Activated B cell treated with CpG ODN at 0.5 μM for 24 hours (primary cell): ENCODE data around the gene KLK13. TPM values are rescaled to one million over a fixed set of nuclear protein-coding genes. Genes with fewer than 3 reads are reported as not detected.

Experiments
- ATAC-seq: fragments of 200-7000 bp; cut with Tn5 transposase; one replicate; pipeline ENCODE4 v1.10.0; 2021; ENCODE audit warnings: low read depth, mild to moderate bottlenecking, moderate library complexity
- CTCF ChIA-PET: fragments of 350-600 bp; sonication (Branson Sonifier 250); formaldehyde crosslinking; loops from one replicate; lab custom pipeline; 2021; ENCODE audit warnings: antibody characterized with exemption; lab: Charles Lee
- POLR2A ChIA-PET: fragments of 350-600 bp; sonication (Branson Sonifier 250); formaldehyde crosslinking; loops from one replicate; lab custom pipeline; 2021; ENCODE audit warnings: antibody characterized with exemption; lab: Charles Lee
- DNase-seq: peaks from one replicate; pipeline ENCODE4 v3.0.0; 2022
- H3K27ac Mint-ChIP-seq: one replicate; pipeline ENCODE4 v1.8.0; 2020; ENCODE audit warnings: mixed read lengths
- H3K27me3 Mint-ChIP-seq: one replicate; pipeline ENCODE4 v1.8.0; 2021; ENCODE audit warnings: mixed read lengths
- H3K36me3 Mint-ChIP-seq: one replicate; pipeline ENCODE4 v1.8.0; 2021; ENCODE audit warnings: low read depth, mixed read lengths
- H3K4me1 Mint-ChIP-seq: one replicate; pipeline ENCODE4 v1.8.0; 2021; ENCODE audit warnings: mixed read lengths
- H3K4me3 Mint-ChIP-seq: one replicate; pipeline ENCODE4 v1.8.0; 2020; ENCODE audit warnings: mild to moderate bottlenecking, mixed read lengths
- H3K9me3 Mint-ChIP-seq: one replicate; pipeline ENCODE4 v1.8.0; 2020; ENCODE audit warnings: mixed read lengths
- CTCF ChIP-seq: fragments of 200-600 bp; IDR thresholded peaks from one replicate; pipeline ENCODE4 v1.8.0; 2022; ENCODE audit warnings: antibody characterized with exemption, mild to moderate bottlenecking
- intact Hi-C: fragments of 100-400 bp; cut with micrococcal nuclease; formaldehyde crosslinking; loops from one replicate; pipeline ENCODE4 v1.15.1; 2024
- total RNA-seq: library from RNA; stranded (reverse); gene quantifications from 2 replicates; pipeline ENCODE4 v1.2.3, GENCODE V29; 2022

The KLK13 gene
- total RNA-seq, 1 donor from 2014 or later, result not detected

DNA sequence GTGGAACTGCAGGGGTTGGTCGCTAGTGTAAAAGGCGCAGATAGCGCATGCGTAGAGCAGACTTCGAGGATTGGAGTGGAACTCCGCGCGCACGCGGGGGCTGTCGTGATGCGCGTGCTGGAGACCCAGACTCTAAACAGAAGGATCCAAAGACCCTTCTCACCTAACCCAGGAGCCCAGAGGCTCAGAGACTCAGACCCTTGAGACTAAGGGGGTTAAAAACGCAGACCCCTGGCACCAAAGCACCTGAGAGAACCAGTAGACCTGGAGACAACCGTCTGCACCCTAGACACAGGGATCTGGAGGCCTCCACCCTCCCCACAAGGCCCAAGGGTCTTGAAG lies 43.9 kb upstream of the KLK13 start:
- Mint-ChIP-seq H3K4me3 (peak overlapping the region; percentile 93), H3K9me3 (no peaks in the 10 kb centered on the region), H3K27ac (peak overlapping the region; percentile 96), H3K4me1 (peaks cover 28% of the 10 kb centered on the region), H3K36me3 (peaks cover 28% of the 10 kb centered on the region), H3K27me3 (peaks cover 2% of the 10 kb centered on the region)
- ATAC-seq (peak; percentile 32), DNase-seq (no peak)
- no peak for TF ChIP-seq CTCF
- ChIA-PET POLR2A (interaction anchor here (0.6 kb wide), 1 partner anchor 14 kb away, joined by 8 read pairs; no protein-coding TSS in a partner anchor), CTCF (no interaction called here)
- intact Hi-C loops, result loop anchor here (1.0 to 10.0 kb wide), 3 partner anchors 486 to 764 kb away; partner anchors contain the start of gene JOSD2

DNA sequence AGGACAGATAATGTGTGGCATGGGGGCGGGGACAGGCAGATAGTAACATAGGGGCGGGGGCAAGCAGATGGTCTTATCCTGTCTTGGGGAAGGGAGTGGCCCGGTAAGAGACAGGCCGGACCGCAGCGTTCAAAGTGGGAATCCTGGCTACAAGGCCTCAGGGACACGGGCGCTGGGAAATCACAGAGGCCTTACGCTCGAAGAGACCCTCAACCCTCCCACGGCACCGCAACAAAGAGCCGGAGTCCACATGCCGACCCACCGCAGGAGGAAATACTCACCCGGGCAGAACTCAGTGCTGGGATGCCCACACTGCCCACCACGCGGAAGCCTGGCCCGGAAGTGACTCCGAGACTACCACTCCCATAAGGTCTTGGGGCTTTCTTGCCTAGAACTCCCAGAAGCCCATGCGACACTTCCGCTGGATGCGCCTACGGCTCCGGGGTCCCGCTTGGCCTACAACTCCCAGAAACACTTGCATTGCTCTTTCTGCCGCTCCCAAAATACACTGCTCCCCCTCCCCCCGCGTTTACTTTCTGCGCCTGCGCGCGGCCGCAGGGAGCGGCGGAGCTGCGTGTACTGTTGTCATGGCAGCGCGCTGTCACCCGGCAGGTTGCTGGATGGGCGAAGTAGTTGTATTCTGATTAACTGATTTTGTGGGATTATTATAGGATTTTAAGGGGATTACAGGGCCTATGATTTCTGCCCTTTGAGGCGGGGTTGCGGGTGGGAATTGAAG lies 43.3 kb upstream of the KLK13 start, which contains the start of gene CTU1:
Gene CTU1 (minus strand): TSS at position 344 of the 739 bp plus-strand sequence. CDS start 3,840 bp downstream, outside the sequence.
- Mint-ChIP-seq H3K4me1 (peaks cover 29% of the 10 kb centered on the region), H3K27ac (peak within 1 kb of the TSS; percentile 96), H3K36me3 (peaks cover 34% of the 10 kb centered on the region), H3K4me3 (peak within 1 kb of the TSS; percentile 93), H3K9me3 (no peaks in the 10 kb centered on the region), H3K27me3 (peaks cover 2% of the 10 kb centered on the region)
- peak; percentile 93 for DNase-seq
- no peak for TF ChIP-seq CTCF
- peak; percentile 97 for ATAC-seq
- ChIA-PET CTCF (no interaction called here), POLR2A (interaction anchor here (0.6 kb wide), 1 partner anchor 14 kb away, joined by 8 read pairs; no protein-coding TSS in a partner anchor)
- intact Hi-C loops, result loop anchor here (1.0 to 10.0 kb wide), 3 partner anchors 486 to 763 kb away; partner anchors contain the start of gene JOSD2

DNA sequence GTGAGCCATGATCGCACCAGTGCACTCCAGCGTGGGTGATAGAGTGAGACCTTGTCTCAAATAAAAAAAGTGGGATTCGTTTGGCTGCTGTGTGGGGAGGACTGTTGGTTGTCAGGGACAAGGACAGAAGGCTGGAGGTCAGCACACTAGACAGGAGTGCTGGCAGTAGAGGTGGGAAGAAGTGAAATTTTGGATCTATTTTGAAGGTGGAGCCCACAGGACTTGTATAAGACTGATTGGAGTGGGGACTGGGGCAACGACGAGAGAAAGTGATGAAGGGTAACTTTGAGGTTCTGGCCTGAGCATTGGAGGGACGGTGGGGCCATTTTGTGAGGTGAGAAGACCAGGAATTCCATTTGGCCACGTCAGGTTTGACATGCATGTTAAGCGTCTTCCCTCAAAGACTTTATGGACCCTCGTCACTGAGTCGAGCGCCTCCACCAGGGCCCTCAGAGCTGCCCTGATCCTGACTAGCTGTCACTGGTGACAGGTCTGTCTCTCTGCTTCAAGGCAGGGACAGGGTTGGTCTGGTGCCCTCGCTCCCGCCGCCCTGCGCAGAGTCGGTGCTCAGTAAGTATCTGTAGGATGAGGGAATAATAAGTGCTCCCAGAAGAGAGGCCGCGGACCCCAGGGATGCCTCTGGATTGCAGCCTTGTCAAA lies 42.6 kb upstream of the KLK13 start:
- POLR2A ChIA-PET, result no interaction called here
- Mint-ChIP-seq H3K9me3 (no peaks in the 10 kb centered on the region), H3K4me3 (peak overlapping the region; percentile 93), H3K27me3 (peaks cover 2% of the 10 kb centered on the region), H3K27ac (peak overlapping the region; percentile 96), H3K4me1 (peaks cover 29% of the 10 kb centered on the region), H3K36me3 (peaks cover 41% of the 10 kb centered on the region)
- intact Hi-C loops, result loop anchor here (1.0 to 10.0 kb wide), 3 partner anchors 487 to 763 kb away; partner anchors contain the start of gene JOSD2
- no peak for ATAC-seq
- no peak for TF ChIP-seq CTCF
- CTCF ChIA-PET, result no interaction called here
- no peak for DNase-seq

DNA sequence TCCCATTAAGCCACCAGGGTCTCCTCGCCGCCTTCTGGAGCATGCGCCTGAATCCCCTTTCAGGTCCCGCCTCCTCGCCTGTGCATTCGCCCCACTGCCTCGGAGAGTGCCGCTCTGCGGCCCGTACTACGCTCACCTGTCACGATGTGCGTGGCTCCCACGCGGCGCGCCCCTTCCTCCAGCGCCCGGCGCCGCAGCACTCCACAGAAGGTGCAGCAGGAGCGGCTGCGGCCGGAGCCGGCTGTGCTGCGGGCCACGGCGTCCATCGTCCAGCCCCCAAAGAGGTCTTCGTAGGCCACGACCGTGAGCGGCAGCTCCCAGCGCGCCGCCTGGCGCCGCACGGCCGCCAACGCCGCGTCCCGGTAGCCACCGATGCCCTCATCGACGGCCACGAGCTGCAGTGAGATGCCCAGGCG lies 39.0 kb upstream of the KLK13 start:
- no peak overlapping the region for H3K27ac Mint-ChIP-seq
- peaks cover 29% of the 10 kb centered on the region for H3K4me1 Mint-ChIP-seq
- DNase-seq (no peak), ATAC-seq (no peak)
- ChIA-PET CTCF (no interaction called here), POLR2A (no interaction called here)
- no peak overlapping the region for H3K4me3 Mint-ChIP-seq
- H3K9me3 Mint-ChIP-seq, result no peaks in the 10 kb centered on the region
- no peak for TF ChIP-seq CTCF
- no peaks in the 10 kb centered on the region for H3K27me3 Mint-ChIP-seq
- intact Hi-C loops, result loop anchor here (10.0 kb wide), 1 partner anchor 759 kb away; no protein-coding TSS in a partner anchor
- peaks cover 72% of the 10 kb centered on the region for H3K36me3 Mint-ChIP-seq

DNA sequence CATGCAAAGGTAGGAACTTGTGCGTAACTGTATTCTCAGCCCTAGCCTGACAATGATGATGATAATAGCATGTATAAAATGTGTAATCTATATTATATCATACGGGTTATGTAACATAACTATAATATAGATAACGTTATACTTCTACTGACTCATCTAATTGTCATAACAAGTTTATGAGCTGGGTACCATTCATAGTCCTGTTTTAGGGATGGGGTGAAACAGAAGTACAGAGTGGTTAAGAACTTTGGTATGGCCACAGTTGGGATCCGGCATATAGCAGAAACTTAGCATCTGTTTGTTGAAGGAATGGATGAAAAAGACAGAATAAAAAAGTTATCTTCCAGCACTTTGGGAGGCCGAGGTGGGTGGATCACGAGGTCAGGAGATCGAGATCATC lies 38.1 kb upstream of the KLK13 start:
- Mint-ChIP-seq H3K4me3 (no peak overlapping the region), H3K36me3 (peaks cover 67% of the 10 kb centered on the region), H3K27ac (no peak overlapping the region), H3K4me1 (peaks cover 21% of the 10 kb centered on the region), H3K27me3 (no peaks in the 10 kb centered on the region), H3K9me3 (no peaks in the 10 kb centered on the region)
- TF ChIP-seq CTCF, result no peak
- DNase-seq, result no peak
- intact Hi-C loops, result loop anchor here (10.0 kb wide), 1 partner anchor 758 kb away; no protein-coding TSS in a partner anchor
- no peak for ATAC-seq
- CTCF ChIA-PET, result no interaction called here
- POLR2A ChIA-PET, result no interaction called here
